ELF-1 (cell line): ENCODE results near the gene WNK2.
"Not testable (repeated sequence)": the region's sequence is repeated elsewhere in the genome, so short reads cannot be mapped to it uniquely, and the experiment has no call there.

ENCODE experiments used
- DNase-seq: peaks from one replicate; pipeline ENCODE4 v3.0.0-alpha.2; 2016; ENCODE audit warnings: low read depth, low spot score

The WNK2 gene

GRCh38 chr9:93366486-93366885 lies 182.5 kb downstream of the WNK2 start:
- DNase-seq = not testable (repeated sequence)

- no peak for DNase-seq
Measured at GRCh38 chr9:93368437-93368836, 184.5 kb downstream of the WNK2 start.

- DNase-seq = no peak
Measured at GRCh38 chr9:93369686-93370085, 185.7 kb downstream of the WNK2 start.
